HTERT RPE-1 (cell line): Measurements from ENCODE around the gene INSYN2A.

Experiments used
- in situ Hi-C: fragments of 300-500 bp; cut with MboI; formaldehyde crosslinking; loops from 4 replicates; pipeline ENCODE4 v1.14.3; 2020; ENCODE audit warnings: low sequenced_read_pairs

Gene INSYN2A

DNA sequence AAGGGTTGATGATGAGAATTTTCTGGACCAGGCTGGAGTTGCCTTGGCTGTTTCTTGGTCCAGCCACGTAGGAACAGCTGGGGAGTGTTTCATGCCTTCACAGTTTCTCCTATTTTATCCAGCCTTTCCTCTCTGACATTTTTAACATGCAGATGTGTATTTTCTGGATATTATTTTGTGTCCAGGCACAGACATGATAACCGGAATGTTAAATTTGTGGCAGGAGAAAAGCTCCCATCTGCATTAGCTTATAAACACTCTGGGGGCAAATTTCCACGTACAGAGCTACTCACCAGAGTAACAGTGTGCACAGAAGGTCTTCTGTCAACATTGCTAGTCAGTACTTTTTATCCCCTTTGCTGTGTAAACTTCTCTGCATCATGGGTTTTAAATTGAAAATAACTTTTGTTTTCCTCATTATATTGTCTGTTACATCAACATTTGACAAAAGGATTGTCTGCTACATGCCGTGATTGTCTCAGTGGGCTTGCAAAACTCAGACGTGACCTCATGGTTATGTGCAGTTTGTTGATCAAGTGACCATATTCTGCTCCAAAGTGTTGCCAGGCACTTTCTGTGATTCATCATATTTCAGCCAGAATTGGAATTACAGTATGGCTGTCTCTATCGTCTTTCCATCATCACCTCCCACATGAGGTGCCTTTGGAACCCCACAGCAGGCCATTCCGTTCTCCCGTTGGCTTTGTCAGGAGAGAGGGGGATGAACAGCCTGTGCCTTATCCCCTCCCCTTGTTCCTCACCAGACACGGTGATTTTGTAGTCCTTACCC, 41.4 kb downstream of the INSYN2A start:
- in situ Hi-C loops = no loop called here

DNA sequence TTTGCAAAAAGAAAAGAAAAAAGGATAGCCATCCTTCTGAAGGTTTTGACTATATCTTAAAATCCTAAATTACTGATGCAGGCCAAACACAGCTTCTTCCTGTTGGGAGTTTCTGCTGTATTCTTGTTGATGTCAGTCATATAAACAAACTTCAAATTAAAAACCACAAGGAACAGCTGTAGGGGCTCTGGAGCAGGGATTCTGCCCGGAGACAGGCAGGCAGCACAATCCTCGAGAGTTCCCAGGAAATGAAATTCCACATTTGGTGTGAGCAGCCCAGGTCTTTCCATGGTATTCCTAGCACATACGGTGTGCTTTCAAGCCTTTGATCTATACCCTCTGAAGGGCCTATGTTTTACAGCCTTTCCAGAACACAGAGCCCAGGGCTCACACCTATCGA, 43.2 kb downstream of the INSYN2A start:
- in situ Hi-C loops = no loop called here

DNA sequence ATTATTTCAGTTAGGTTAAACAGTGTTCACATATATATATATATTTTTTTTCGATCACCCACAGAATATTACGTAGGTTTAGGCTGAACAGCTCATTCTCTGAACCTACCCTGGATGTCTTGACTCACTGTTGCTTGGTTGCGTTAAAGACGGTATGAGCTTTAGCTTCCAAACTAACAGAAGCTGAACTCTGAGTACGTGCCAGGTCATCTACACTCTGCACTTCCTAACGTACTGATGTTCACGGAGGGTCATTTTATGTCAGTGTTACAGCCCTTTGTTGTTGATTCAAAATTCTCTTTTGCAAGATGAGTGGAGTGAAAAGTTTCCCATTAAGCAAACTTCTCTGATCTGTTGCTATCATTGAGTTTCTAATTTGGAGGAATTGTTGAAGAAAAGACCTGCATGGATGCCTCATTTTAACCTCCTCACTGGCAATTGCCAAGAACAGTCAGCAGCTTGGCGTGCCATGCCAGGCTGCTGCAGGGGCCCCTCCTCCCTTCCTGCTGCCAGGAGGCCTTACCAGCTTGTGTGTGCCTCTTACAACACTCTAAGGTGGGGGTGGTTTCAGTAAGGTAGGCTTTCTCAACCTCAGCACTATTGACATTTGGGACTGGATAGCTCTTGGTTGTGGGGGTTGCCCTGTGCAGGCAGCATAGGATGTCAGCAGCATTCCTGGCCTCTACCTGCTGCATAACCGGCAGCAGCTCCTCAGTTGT, 44.3 kb downstream of the INSYN2A start:
- in situ Hi-C loops = no loop called here

DNA sequence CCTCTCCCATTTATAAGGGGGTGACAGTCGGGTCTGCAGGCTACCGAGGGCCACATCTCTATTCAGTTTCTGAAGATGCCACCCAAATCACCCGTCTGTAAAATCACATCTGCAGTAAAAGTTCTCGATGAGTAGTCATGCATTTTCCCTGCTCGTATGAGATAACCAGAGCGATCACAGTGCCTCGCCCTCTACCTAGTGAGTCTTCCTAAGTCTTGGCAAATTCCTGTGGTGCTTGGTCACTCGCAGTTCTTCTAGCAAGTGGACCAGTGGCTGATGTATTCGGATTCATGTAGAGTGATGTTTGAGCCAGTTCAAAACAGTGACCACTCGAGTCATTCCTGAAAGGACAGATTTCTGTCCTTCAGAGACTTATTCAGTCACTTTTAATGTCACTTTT, 44.9 kb downstream of the INSYN2A start:
- in situ Hi-C loops = no loop called here

DNA sequence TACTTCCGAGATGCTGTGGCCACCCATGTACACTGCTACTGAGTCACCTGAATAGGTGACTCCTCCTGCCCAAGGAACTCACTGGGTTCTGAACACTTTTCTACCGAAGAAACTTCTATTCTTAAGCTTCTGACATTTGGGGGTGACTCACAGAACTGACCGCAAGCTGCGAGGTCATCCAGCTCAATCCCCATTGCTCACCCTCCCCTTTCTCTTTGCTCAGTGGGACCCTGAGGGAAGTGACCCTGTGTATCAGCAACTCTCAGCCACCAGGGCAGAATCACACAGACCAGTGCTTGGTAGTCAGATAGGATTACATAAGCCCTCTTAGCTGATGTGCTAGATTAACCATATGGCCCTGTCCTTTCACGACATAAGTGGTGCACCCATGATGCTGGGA, 46.3 kb downstream of the INSYN2A start:
- in situ Hi-C loops = no loop called here

DNA sequence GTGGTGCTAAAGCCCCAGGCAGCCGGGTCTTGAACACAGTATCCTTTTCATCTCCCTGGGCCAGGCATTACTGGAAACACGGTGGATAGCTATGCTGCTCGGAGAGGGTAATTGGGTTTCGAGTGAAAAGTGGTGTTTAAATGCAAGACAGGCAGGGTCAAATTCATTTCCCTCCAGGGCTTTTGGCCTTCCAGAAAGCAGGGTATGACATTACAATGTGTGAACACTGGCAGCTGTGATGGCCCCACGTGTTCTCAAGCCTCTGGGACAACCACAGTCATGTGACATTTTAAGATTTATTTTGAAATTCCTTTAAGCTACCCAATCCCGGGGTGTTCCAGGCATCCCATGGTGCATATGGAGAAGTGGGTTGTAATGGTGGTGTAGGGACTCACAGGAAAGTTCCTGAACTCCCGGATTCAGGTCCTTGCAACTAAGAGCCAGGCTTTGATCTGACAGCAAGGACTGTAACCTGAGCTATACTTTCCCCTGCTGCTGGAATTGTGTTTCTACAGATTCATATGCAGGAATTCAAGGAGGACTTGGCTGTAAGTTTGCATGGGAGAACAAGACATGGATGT, 46.8 kb downstream of the INSYN2A start:
- in situ Hi-C loops = no loop called here

DNA sequence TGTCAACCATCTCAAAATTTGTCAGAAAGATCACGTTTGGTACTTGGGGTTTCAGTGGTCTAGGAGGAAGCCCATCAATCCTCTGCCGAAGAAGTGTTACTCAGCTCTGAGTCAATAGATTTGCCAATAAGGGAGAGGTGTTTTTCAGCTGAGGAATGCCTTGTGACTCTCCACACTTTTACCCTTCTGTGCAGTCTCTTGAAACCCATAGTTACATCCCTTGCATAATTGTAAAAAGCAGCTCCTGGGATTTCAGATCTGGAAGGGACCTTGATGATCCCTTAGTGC, 47.5 kb downstream of the INSYN2A start:
- in situ Hi-C loops = no loop called here

DNA sequence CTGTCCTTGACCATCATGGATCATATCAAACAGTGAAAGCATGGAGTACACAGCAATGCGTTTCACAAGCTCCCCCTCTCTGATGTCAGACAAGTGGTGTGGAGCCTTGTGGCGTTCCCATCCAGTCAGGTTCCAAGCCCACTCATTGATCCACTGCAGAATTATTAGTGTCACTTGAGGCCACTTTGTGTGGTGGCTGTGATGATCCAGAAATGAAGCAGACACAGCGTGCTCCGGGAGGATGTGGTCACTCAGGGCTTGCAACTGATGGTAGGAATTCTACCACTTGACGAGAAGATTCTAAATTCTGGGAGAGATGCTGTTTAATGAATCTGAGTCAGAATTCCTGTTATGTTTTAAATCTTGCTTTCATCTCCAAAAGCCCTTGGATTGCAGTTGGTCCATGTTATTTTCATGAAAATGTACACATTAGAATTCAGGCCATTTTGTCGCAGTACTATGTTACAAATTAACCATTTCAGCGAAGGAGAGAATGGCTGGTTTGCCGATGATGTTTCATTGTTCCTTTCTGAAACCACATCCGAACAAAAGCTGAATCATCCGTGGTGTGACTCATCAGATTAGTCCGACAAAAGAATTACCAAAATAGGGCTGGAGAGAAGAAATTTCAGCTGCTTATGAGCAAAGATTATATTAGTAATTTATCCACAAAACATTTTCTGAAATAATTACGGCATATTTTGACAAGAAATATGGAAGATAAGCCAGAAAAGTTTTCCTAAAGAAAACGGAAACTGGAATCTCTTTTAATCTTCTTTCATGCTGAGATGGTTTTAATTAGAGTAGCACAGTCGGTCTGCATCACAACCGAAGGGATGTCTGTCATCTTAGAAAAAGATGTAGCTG, 48.1 kb downstream of the INSYN2A start:
- in situ Hi-C loops = no loop called here

DNA sequence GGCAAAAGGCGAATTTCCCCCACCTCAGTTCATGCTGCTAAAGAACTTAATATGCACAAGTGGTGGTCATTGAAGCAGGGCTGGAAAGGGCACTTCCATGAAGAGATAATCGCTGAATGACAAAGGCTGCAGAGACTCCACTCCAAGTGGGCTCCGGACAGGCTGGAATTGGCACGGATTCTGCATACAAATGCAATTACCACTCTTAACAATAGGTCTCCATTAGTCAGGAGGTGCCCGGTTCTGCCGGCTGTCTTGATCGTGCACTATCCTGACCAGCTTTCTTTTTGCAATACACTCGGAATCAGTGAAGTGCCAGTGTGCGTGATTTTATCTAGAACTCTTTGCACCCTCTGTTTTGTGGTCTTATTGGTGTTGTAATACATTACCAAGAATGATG, 49.7 kb downstream of the INSYN2A start:
- in situ Hi-C loops = no loop called here
